ENCODE results near the gene SNX8. TPM values are rescaled to one million over a fixed set of nuclear protein-coding genes. Genes with fewer than 3 reads are reported as not detected.

SNX8 gene
- total and polyA plus RNA-seq, 2 of the 13 experiments (the other 11 are each of a cell fraction or from before 2014, with no cell fraction given) = 20.6 to 45.2 TPM

- no peak for TF ChIP-seq TMF1 (CRISPR knock-in tag; IDR thresholded peaks at IDR 0.05; ENCODE audit: low read depth)
- no peak for TF ChIP-seq ZNF619 (CRISPR knock-in tag; IDR thresholded peaks at IDR 0.05)
- TF ChIP-seq JDP2 (CRISPR knock-in tag; IDR thresholded peaks at IDR 0.05; ENCODE audit: borderline replicate concordance) = no peak; the same call in 1 of the 2 replicates
- TF ChIP-seq ZNF788 (CRISPR knock-in tag; IDR thresholded peaks at IDR 0.05; ENCODE audit: borderline replicate concordance) = peak; percentile 66; the same call in 1 of the 2 replicates
- peak; percentile 27 for TF ChIP-seq TEAD3 (CRISPR knock-in tag; optimal IDR thresholded peaks at IDR 0.05; ENCODE audit: borderline replicate concordance)
- peak; percentile 66 for TF ChIP-seq ZNF687 (CRISPR knock-in tag; IDR thresholded peaks at IDR 0.05)
- no peak for TF ChIP-seq ZNF879 (CRISPR knock-in tag; IDR thresholded peaks at IDR 0.05)
- TF ChIP-seq GABPB1 (CRISPR knock-in tag; IDR thresholded peaks at IDR 0.05) = peak; percentile 80
- no peak for TF ChIP-seq MAZ (IDR thresholded peaks at IDR 0.05; ENCODE audit: borderline replicate concordance, low read depth, low read length)
- TF ChIP-seq MAZ (CRISPR knock-in tag; IDR thresholded peaks at IDR 0.05; ENCODE audit: low read depth) = peak; percentile 51
- no peak for TF ChIP-seq ATM (IDR thresholded peaks at IDR 0.05; ENCODE audit: borderline replicate concordance)
- 0 out of 2 replicates have a peak, but pooled peaks have one; percentile 8 for TF ChIP-seq RAD21 (CRISPR knock-in tag; IDR thresholded peaks at IDR 0.05)
- no peak for TF ChIP-seq ZSCAN9 (CRISPR knock-in tag; IDR thresholded peaks at IDR 0.05; ENCODE audit: borderline replicate concordance)
- TF ChIP-seq SP2 (CRISPR knock-in tag; IDR thresholded peaks at IDR 0.05) = no peak
- peak; percentile 92 for TF ChIP-seq USF2 (IDR thresholded peaks at IDR 0.05; ENCODE audit: low read depth, low read length)
- peak; percentile 27; the same call in 1 of the 2 replicates for TF ChIP-seq USF2 (CRISPR knock-in tag; IDR thresholded peaks at IDR 0.05; ENCODE audit: borderline replicate concordance)
- TF ChIP-seq SRSF1 (optimal IDR thresholded peaks at IDR 0.05; ENCODE audit: low read depth, low read length) = no peak
- TF ChIP-seq DMAP1 (CRISPR knock-in tag; IDR thresholded peaks at IDR 0.05) = peak; percentile 82
- no peak for TF ChIP-seq ZNF770 (CRISPR knock-in tag; IDR thresholded peaks at IDR 0.05)
- no peak for TF ChIP-seq ZNF672 (CRISPR knock-in tag; IDR thresholded peaks at IDR 0.05)
- TF ChIP-seq TEF (CRISPR knock-in tag; IDR thresholded peaks at IDR 0.05) = no peak
Measured at GRCh38 chr7:2314209-2314955, at the start of gene SNX8 (continued).

Data from HepG2 (cell line).